Astrocyte of the cerebellum (primary cell): ENCODE results near the gene ZBTB25.

Experiments used
- DNase-seq: peaks from one replicate; pipeline ENCODE4 v3.0.0-alpha.2; 2011; ENCODE audit warnings: low read depth
- H3K4me3 ChIP-seq: 2 replicates; pipeline ENCODE4 v1.5.1; 2011; ENCODE audit warnings: mild to moderate bottlenecking, low read depth, low read length, moderate library complexity
- CTCF ChIP-seq: IDR thresholded peaks from 2 replicates; pipeline ENCODE4 v1.5.1; 2012; ENCODE audit warnings: low read length, low read depth, moderate library complexity, mild to moderate bottlenecking; ENCODE audit errors: missing control alignments
- in situ Hi-C: cut with HindIII; loops from 2 replicates; pipeline ENCODE4 v1.10.0; 2017; ENCODE audit warnings: low sequenced_read_pairs

The ZBTB25 gene

GRCh38 chr14:64542836-64543201, 39.2 kb upstream of the ZBTB25 start:
- in situ Hi-C loops, result no loop called here
- H3K4me3 ChIP-seq, result peak overlapping the region; percentile 37
- TF ChIP-seq CTCF, result no peak
- DNase-seq, result no peak

GRCh38 chr14:64541972-64542835, 38.6 kb upstream of the ZBTB25 start:
- TF ChIP-seq CTCF, result no peak
- in situ Hi-C loops, result no loop called here
- DNase-seq, result no peak
- H3K4me3 ChIP-seq, result peak overlapping the region; percentile 37

GRCh38 chr14:64541261-64541971, 37.8 kb upstream of the ZBTB25 start:
- in situ Hi-C loops, result no loop called here
- no peak for TF ChIP-seq CTCF
- H3K4me3 ChIP-seq, result peak overlapping the region; percentile 52
- no peak for DNase-seq

GRCh38 chr14:64540208-64541202, 36.9 kb upstream of the ZBTB25 start, which contains the start of gene HSPA2:
HSPA2 (plus strand) TSS chr14:64540741; CDS start chr14:64540850, 109 bp downstream.
- in situ Hi-C loops, result no loop called here
- peak; percentile 77 for TF ChIP-seq CTCF
- DNase-seq, result peak; percentile 99
- peak within 1 kb of the TSS; percentile 52 for H3K4me3 ChIP-seq

GRCh38 chr14:64536488-64537245, 33.0 kb upstream of the ZBTB25 start:
- H3K4me3 ChIP-seq, result no peak overlapping the region
- TF ChIP-seq CTCF, result no peak
- in situ Hi-C loops, result no loop called here
- DNase-seq, result peak; percentile 11
